Mucosa of descending colon (tissue), 3 donors: ENCODE results near the gene YTHDF1. TPM values are rescaled to one million over a fixed set of nuclear protein-coding genes. Genes with fewer than 3 reads are reported as not detected.

Experiments used
- ATAC-seq: fragments of 200-7000 bp; cut with Tn5 transposase; one replicate; pipeline ENCODE4 v1.9.1; 2020; ENCODE audit warnings: mild to moderate bottlenecking, moderate library complexity
- DNase-seq, 3 donors: peaks; one replicate each; pipeline ENCODE4 v3.0.0-alpha.2; 2020
- H3K36me3 ChIP-seq: fragments of 200-600 bp; one replicate; pipeline ENCODE4 v1.8.0; 2021; ENCODE audit warnings: low read depth, mild to moderate bottlenecking
- H3K4me1 ChIP-seq: fragments of 200-600 bp; one replicate; pipeline ENCODE4 v1.8.0; 2021; ENCODE audit warnings: low read depth, mild to moderate bottlenecking
- H3K4me3 ChIP-seq: fragments of 200-600 bp; one replicate; pipeline ENCODE4 v1.8.0; 2021; ENCODE audit warnings: mild to moderate bottlenecking
- H3K9me3 ChIP-seq: fragments of 200-600 bp; one replicate; pipeline ENCODE4 v1.8.0; 2021; ENCODE audit warnings: mild to moderate bottlenecking
- intact Hi-C, 2 donors: fragments of 100-400 bp; cut with DNase I in 1 of 2; cut with micrococcal nuclease in 1 of 2; formaldehyde crosslinking; loops; one replicate each; pipeline versions ENCODE4 v1.11.0 to v1.11.1; 2022; cut with DNase I, micrococcal nuclease
- total RNA-seq, 3 donors: library from RNA; stranded (reverse); fragmentation: NEBNext Ultra II Directional in 2 of 3; extraction: Animal tissue kit (Norgen Biotek cat#: 25700) in 2 of 3; gene quantifications; one replicate each; pipeline versions ENCODE4 v1.2.1 to v1.2.4, GENCODE V29; 2021 to 2023
- TF ChIP-seq, protein P1 (sequence below): fragments of 200-600 bp; IDR thresholded peaks from one replicate; pipeline ENCODE4 v1.8.0; 2022; ENCODE audit warnings: antibody characterized with exemption, mild to moderate bottlenecking
- donor health status: DM: no; HTN: no; CAD: no; lungs with moderate emphysema.
- donor health status: DM: no; HTN: no; CAD: no.
- donor health status: DM: no; HTN: yes; CAD: no.

The YTHDF1 gene
- total RNA-seq, 3 donors from 2014 or later = 32.0 to 37.2 (median 34.2) TPM

- intact Hi-C loops = loop anchor here in 1 of 2 donors (10.0 kb wide), 1 partner anchor 120 kb away; no protein-coding TSS in a partner anchor
- TF ChIP-seq, protein P1, sequence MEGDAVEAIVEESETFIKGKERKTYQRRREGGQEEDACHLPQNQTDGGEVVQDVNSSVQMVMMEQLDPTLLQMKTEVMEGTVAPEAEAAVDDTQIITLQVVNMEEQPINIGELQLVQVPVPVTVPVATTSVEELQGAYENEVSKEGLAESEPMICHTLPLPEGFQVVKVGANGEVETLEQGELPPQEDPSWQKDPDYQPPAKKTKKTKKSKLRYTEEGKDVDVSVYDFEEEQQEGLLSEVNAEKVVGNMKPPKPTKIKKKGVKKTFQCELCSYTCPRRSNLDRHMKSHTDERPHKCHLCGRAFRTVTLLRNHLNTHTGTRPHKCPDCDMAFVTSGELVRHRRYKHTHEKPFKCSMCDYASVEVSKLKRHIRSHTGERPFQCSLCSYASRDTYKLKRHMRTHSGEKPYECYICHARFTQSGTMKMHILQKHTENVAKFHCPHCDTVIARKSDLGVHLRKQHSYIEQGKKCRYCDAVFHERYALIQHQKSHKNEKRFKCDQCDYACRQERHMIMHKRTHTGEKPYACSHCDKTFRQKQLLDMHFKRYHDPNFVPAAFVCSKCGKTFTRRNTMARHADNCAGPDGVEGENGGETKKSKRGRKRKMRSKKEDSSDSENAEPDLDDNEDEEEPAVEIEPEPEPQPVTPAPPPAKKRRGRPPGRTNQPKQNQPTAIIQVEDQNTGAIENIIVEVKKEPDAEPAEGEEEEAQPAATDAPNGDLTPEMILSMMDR = no peak
- H3K36me3 ChIP-seq = no peaks in the 10 kb centered on the region
- no peaks in the 10 kb centered on the region for H3K9me3 ChIP-seq
- H3K4me1 ChIP-seq = peaks cover 14% of the 10 kb centered on the region
- no peak overlapping the region for H3K4me3 ChIP-seq
- no peak for DNase-seq
- ATAC-seq = no peak
Measured at GRCh38 chr20:63174309-63175037, 41.5 kb downstream of the YTHDF1 start.

DNA sequence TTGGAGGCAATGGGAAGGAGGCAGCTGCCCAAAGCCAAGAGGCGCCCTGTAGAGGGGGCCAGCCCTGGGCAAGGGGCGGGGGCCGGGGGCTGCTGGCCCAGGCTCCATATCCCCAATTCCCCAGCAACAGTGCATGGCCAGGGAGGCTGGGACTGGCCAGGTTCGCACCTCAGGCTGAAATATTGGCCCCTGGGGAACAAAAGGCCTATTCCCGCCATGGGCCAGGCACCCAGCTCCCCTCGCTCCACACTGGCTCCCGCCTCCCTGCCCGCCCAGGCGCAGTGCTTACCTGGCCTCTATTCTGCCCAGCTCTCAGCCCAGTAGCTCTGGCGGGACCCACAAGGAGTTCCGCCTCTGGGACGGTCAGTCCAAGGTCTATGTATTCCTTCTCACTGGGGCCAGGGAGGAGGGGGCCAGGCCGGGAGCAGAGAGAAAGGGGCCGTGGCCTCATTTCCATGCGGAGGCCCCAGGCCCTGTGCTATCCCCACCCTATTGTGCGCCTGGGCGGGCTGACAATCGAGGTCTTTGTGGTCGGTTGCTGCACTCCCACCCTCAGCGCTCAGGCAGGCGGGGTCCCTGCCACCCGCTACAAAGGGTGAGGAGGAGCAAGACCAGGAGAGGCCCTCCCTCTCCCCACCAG, 42.3 kb downstream of the YTHDF1 start:
- H3K9me3 ChIP-seq = no peaks in the 10 kb centered on the region
- H3K4me3 ChIP-seq = no peak overlapping the region
- H3K4me1 ChIP-seq = peaks cover 14% of the 10 kb centered on the region
- TF ChIP-seq, protein P1 = no peak
- no peak for DNase-seq
- no peak for ATAC-seq
- intact Hi-C loops = loop anchor here in 1 of 2 donors (10.0 kb wide), 1 partner anchor 119 kb away; no protein-coding TSS in a partner anchor
- no peaks in the 10 kb centered on the region for H3K36me3 ChIP-seq

- Histone ChIP-seq H3K36me3 (no peaks in the 10 kb centered on the region), H3K4me3 (no peak overlapping the region), H3K4me1 (peaks cover 7% of the 10 kb centered on the region), H3K9me3 (no peaks in the 10 kb centered on the region)
- ATAC-seq = no peak
- TF ChIP-seq, protein P1 = no peak
- intact Hi-C loops = loop anchor here in 1 of 2 donors (10.0 kb wide), 1 partner anchor 118 kb away; no protein-coding TSS in a partner anchor
- DNase-seq = no peak
Measured at GRCh38 chr20:63172726-63173125, 43.2 kb downstream of the YTHDF1 start.

- H3K4me3 ChIP-seq = no peak overlapping the region
- no peaks in the 10 kb centered on the region for H3K36me3 ChIP-seq
- ATAC-seq = no peak
- peaks cover under 1% of the 10 kb centered on the region for H3K4me1 ChIP-seq
- no peaks in the 10 kb centered on the region for H3K9me3 ChIP-seq
- no peak for DNase-seq
- intact Hi-C loops = loop anchor here in 1 of 2 donors (10.0 kb wide), 1 partner anchor 117 kb away; no protein-coding TSS in a partner anchor
- TF ChIP-seq, protein P1 = no peak
Measured at GRCh38 chr20:63171991-63172390, 43.9 kb downstream of the YTHDF1 start.

- ATAC-seq (no peak), DNase-seq (no peak)
- Histone ChIP-seq H3K36me3 (no peaks in the 10 kb centered on the region), H3K9me3 (no peaks in the 10 kb centered on the region), H3K4me3 (no peak overlapping the region), H3K4me1 (no peaks in the 10 kb centered on the region)
- intact Hi-C loops = loop anchor here in 1 of 2 donors (10.0 kb wide), 1 partner anchor 115 kb away; no protein-coding TSS in a partner anchor
- TF ChIP-seq, protein P1 = no peak
Measured at GRCh38 chr20:63169681-63170080, 46.2 kb downstream of the YTHDF1 start.
